WTC11 (cell line): Measurements from ENCODE around the gene MRPS9. TPM values are rescaled to one million over a fixed set of nuclear protein-coding genes. Genes with fewer than 3 reads are reported as not detected.

Source experiments
- ATAC-seq: fragments of 200-7000 bp; cut with Tn5 transposase; 2 replicates; pipeline ENCODE4 v1.10.0; 2021; ENCODE audit warnings: mild to moderate bottlenecking, moderate library complexity
- Bru-seq: library from RNA; stranded (reverse); fragments of 400-500 nt; gene quantifications from one replicate; lab custom pipeline; 2021; lab: Mats Ljungman, UMichigan
- CTCF ChIA-PET: fragments of 300-600 bp; sonication (Branson Sonifier 250); formaldehyde crosslinking; loops from one replicate; lab custom pipeline; 2021; ENCODE audit warnings: antibody characterized with exemption; lab: Charles Lee
- POLR2A ChIA-PET: fragments of 350-600 bp; sonication (Branson Sonifier 250); formaldehyde crosslinking; loops from one replicate; lab custom pipeline; 2021; ENCODE audit warnings: antibody characterized with exemption; lab: Charles Lee
- DNase-seq: peaks from one replicate; pipeline ENCODE4 v3.0.0; 2021; ENCODE audit warnings: low spot score
- H3K27ac Mint-ChIP-seq: 2 replicates; pipeline ENCODE4 v1.8.0; 2021; ENCODE audit warnings: mixed read lengths
- H3K27me3 Mint-ChIP-seq: 2 replicates; pipeline ENCODE4 v1.8.0; 2021; ENCODE audit warnings: low read depth, mild to moderate bottlenecking, moderate library complexity, mixed read lengths
- H3K36me3 Mint-ChIP-seq: 2 replicates; pipeline ENCODE4 v1.8.0; 2021; ENCODE audit warnings: mixed read lengths
- H3K4me1 Mint-ChIP-seq: 2 replicates; pipeline ENCODE4 v1.8.0; 2022; ENCODE audit warnings: mixed read lengths
- H3K4me3 Mint-ChIP-seq: 2 replicates; pipeline ENCODE4 v1.8.0; 2021; ENCODE audit warnings: mild to moderate bottlenecking, moderate library complexity, mixed read lengths
- H3K9me3 Mint-ChIP-seq: 2 replicates; pipeline ENCODE4 v1.8.0; 2021; ENCODE audit warnings: mixed read lengths
- CREM ChIP-seq: sonication (generic); formaldehyde crosslinking; IDR thresholded peaks from 2 replicates; pipeline ENCODE4 v1.8.1; 2022; ENCODE audit warnings: mild to moderate bottlenecking, missing genetic modification reagents, moderate library complexity
- CTCF ChIP-seq: fragments of 200-600 bp; IDR thresholded peaks from 2 replicates; pipeline ENCODE4 v1.8.0; 2022; ENCODE audit warnings: antibody characterized with exemption
- E2F1 ChIP-seq: sonication (generic); formaldehyde crosslinking; IDR thresholded peaks from 2 replicates; pipeline ENCODE4 v1.8.0; 2022; ENCODE audit warnings: mild to moderate bottlenecking, missing genetic modification reagents
- E2F5 ChIP-seq: sonication (generic); formaldehyde crosslinking; IDR thresholded peaks from 2 replicates; pipeline ENCODE4 v1.8.1; 2022; ENCODE audit warnings: mild to moderate bottlenecking, moderate library complexity, missing genetic modification reagents
- ERG ChIP-seq: fragments of 250-450 bp; sonication (Bioruptor Pico); IDR thresholded peaks from 2 replicates; pipeline ENCODE4 v1.8.0; 2021; ENCODE audit warnings: mild to moderate bottlenecking
- ETV6 ChIP-seq: sonication (generic); formaldehyde crosslinking; IDR thresholded peaks from 2 replicates; pipeline ENCODE4 v1.8.1; 2022; ENCODE audit warnings: mild to moderate bottlenecking, missing genetic modification reagents
- FOXP1 ChIP-seq: sonication (generic); formaldehyde crosslinking; IDR thresholded peaks from 2 replicates; pipeline ENCODE4 v1.8.0; 2022; ENCODE audit warnings: missing genetic modification reagents, mild to moderate bottlenecking, moderate library complexity, borderline replicate concordance
- MXD4 ChIP-seq: fragments of 250-450 bp; sonication (Bioruptor Pico); IDR thresholded peaks from 2 replicates; pipeline ENCODE4 v1.8.0; 2021; ENCODE audit warnings: mild to moderate bottlenecking, moderate library complexity, borderline replicate concordance
- NR2C2 ChIP-seq: sonication (generic); formaldehyde crosslinking; IDR thresholded peaks from 2 replicates; pipeline ENCODE4 v1.8.0; 2022; ENCODE audit warnings: mild to moderate bottlenecking, missing genetic modification reagents
- OVOL2 ChIP-seq: fragments of 250-450 bp; sonication (Bioruptor Pico); IDR thresholded peaks from 2 replicates; pipeline ENCODE4 v1.9.0; 2021; ENCODE audit warnings: mild to moderate bottlenecking, borderline replicate concordance
- PRDM15 ChIP-seq: sonication (generic); formaldehyde crosslinking; IDR thresholded peaks from 2 replicates; pipeline ENCODE4 v1.8.0; 2022; ENCODE audit warnings: missing genetic modification reagents
- TP53 ChIP-seq: sonication (generic); formaldehyde crosslinking; IDR thresholded peaks from 2 replicates; pipeline ENCODE4 v1.8.1; 2023; ENCODE audit warnings: mild to moderate bottlenecking, missing genetic modification reagents
- USF1 ChIP-seq: sonication (generic); formaldehyde crosslinking; IDR thresholded peaks from 2 replicates; pipeline ENCODE4 v1.8.0; 2022; ENCODE audit warnings: mild to moderate bottlenecking, missing genetic modification reagents
- ZBTB43 ChIP-seq: sonication (generic); formaldehyde crosslinking; IDR thresholded peaks from 2 replicates; pipeline ENCODE4 v1.8.1; 2023; ENCODE audit warnings: mild to moderate bottlenecking, missing genetic modification reagents
- ZNF317 ChIP-seq: sonication (generic); formaldehyde crosslinking; IDR thresholded peaks from 2 replicates; pipeline ENCODE4 v1.8.1; 2023; ENCODE audit warnings: low read depth, mild to moderate bottlenecking, moderate library complexity, missing genetic modification reagents, borderline replicate concordance
- ZNF416 ChIP-seq: fragments of 250-450 bp; sonication (Bioruptor Pico); IDR thresholded peaks from 2 replicates; pipeline ENCODE4 v1.9.0; 2021; ENCODE audit warnings: mild to moderate bottlenecking, inconsistent platforms
- ZNF532 ChIP-seq: fragments of 250-450 bp; sonication (Bioruptor Pico); IDR thresholded peaks from 2 replicates; pipeline ENCODE4 v1.9.0; 2021; ENCODE audit warnings: mild to moderate bottlenecking, borderline replicate concordance
- long read RNA-seq, 3 experiments: library from RNA in 1 of 3; library from capped mRNA in 1 of 3; library from polyadenylated mRNA in 1 of 3; unstranded in 2 of 3; stranded (forward) in 1 of 3; transcript quantifications; one replicate each; pipeline ENCODE4 v2.0.0, GENCODE V29; 2021
- total RNA-seq: library from RNA; stranded (reverse); gene quantifications from 3 replicates; pipeline ENCODE4 v1.2.3, GENCODE V29; 2021

Gene MRPS9
- total RNA-seq (71.5 to 75.3 TPM (median 73.6 TPM) in 3 replicates), Bru-seq, nascent RNA (percentile 91 among the genes with signal in this experiment)
- long read RNA-seq, experiment 1, transcript MRPS9-201 (11 exons, 1,500 nt), result major isoform, 302 of 346 reads
- long read RNA-seq, experiment 1, partial matches to known transcripts, result 9 of 346 reads
- long read RNA-seq, experiment 1, other reads (novel, unspliced or antisense), result 32 of 346 reads
- long read RNA-seq, experiment 2, transcript MRPS9-201 (11 exons, 1,500 nt), result major isoform, 92 of 130 reads
- long read RNA-seq, experiment 2, partial matches to known transcripts, result 23 of 130 reads
- long read RNA-seq, experiment 2, other reads (novel, unspliced or antisense), result 14 of 130 reads
- long read RNA-seq, experiment 3, transcript MRPS9-201 (11 exons, 1,500 nt), result major isoform, 591 of 662 reads
- long read RNA-seq, experiment 3, transcript MRPS9-203 (4 exons, 982 nt), result minor isoform, 5 of 662 reads
- long read RNA-seq, experiment 3, partial matches to known transcripts, result 9 of 662 reads
- long read RNA-seq, experiment 3, other reads (novel, unspliced or antisense), result 57 of 662 reads

- DNase-seq (peak; percentile 98), ATAC-seq (peak; percentile 96)
- ChIA-PET POLR2A (interaction anchor here (0.6 to 1.4 kb wide), 6 partner anchors 20 to 1734 kb away, joined by 3 to 5 read pairs (median 3); partner anchors contain the start of gene TGFBRAP1), CTCF (interaction anchor here (0.6 to 1.2 kb wide), 9 partner anchors 18 to 206 kb away, joined by 3 to 5 read pairs (median 3); no protein-coding TSS in a partner anchor)
- Mint-ChIP-seq H3K27ac (peak within 1 kb of the TSS; percentile 96), H3K9me3 (peaks cover 4% of the 10 kb centered on the region), H3K4me1 (peaks cover 42% of the 10 kb centered on the region), H3K27me3 (no peaks in the 10 kb centered on the region), H3K36me3 (peaks cover 3% of the 10 kb centered on the region), H3K4me3 (peak within 1 kb of the TSS; percentile 88)
- TF ChIP-seq ZNF532 (CRISPR knock-in tag) (no peak), ETV6 (CRISPR knock-in tag) (peak; percentile 56), E2F1 (no peak), ERG (no peak), NR2C2 (CRISPR knock-in tag) (no peak), USF1 (CRISPR knock-in tag) (no peak), TP53 (no peak), ZNF317 (CRISPR knock-in tag) (no peak), MXD4 (CRISPR knock-in tag) (no peak), FOXP1 (CRISPR knock-in tag) (peak; percentile 87), CTCF (no peak), PRDM15 (CRISPR knock-in tag) (no peak), ZNF416 (no peak), OVOL2 (CRISPR knock-in tag) (no peak), ZBTB43 (CRISPR knock-in tag) (peak; percentile 83; the same call in 1 of the 2 replicates), CREM (CRISPR knock-in tag) (no peak), E2F5 (CRISPR knock-in tag) (no peak)
Observed at GRCh38 chr2:105037572-105038382, at the start of gene MRPS9. TSS of gene MRPS9 (plus strand) at chr2:105038069. CDS start at chr2:105038093, 24 bp downstream.
